ENCODE data around the gene CDYL.

- TF ChIP-seq CTCF (IDR thresholded peaks at IDR 0.05): no peak
- no peak for TF ChIP-seq POLR2A (IDR thresholded peaks at IDR 0.05)
- TF ChIP-seq EP300 (IDR thresholded peaks at IDR 0.05): no peak
These were observed 30.1 kb downstream of the CDYL start for GRCh38 chr6:4806337-4806725.

All from ovary (tissue), 3 donors.